K562 (cell line): ENCODE measurements around the gene NXT1. TPM values are rescaled to one million over a fixed set of nuclear protein-coding genes. Genes with fewer than 3 reads are reported as not detected.

ENCODE experiments used
- BACH1 ChIP-seq: fragments of 200-800 bp; sonication (Bioruptor generic); IDR thresholded peaks from 2 replicates; pipeline ENCODE4 v1.6.1; 2016; ENCODE audit warnings: missing genetic modification characterization, missing compliant biosample characterization
- CTBP1 ChIP-seq: fragments of 450-650 bp; IDR thresholded peaks from 2 replicates; pipeline ENCODE4 v1.6.1; 2016; ENCODE audit warnings: borderline replicate concordance
- DPF2 ChIP-seq: fragments of 450-650 bp; IDR thresholded peaks from 2 replicates; pipeline ENCODE4 v1.6.1; 2016
- HMGXB4 ChIP-seq: sonication (generic); formaldehyde crosslinking; IDR thresholded peaks from 2 replicates; pipeline ENCODE4 v1.8.1; 2023; ENCODE audit warnings: mild to moderate bottlenecking, missing genetic modification reagents
- MBD2 ChIP-seq: sonication (generic); IDR thresholded peaks from 2 replicates; pipeline ENCODE4 v1.6.1; 2016; ENCODE audit warnings: low read depth, borderline replicate concordance
- MTA3 ChIP-seq: fragments of 450-650 bp; formaldehyde crosslinking; IDR thresholded peaks from 2 replicates; pipeline ENCODE4 v1.6.1; 2017; ENCODE audit warnings: mild to moderate bottlenecking, borderline replicate concordance
- NCOR1 ChIP-seq: fragments of 450-650 bp; IDR thresholded peaks from 2 replicates; pipeline ENCODE4 v1.6.1; 2016; ENCODE audit warnings: mild to moderate bottlenecking, moderate library complexity
- RBM25 ChIP-seq: fragments of 200-400 bp; formaldehyde crosslinking; IDR thresholded peaks from 2 replicates; pipeline ENCODE4 v1.6.1; 2018; ENCODE audit warnings: low read length, low read depth, moderate library complexity; ENCODE audit not compliant: severe bottlenecking
- SP1 ChIP-seq: sonication (generic); formaldehyde crosslinking; IDR thresholded peaks from 2 replicates; pipeline ENCODE4 v1.8.1; 2022; ENCODE audit warnings: mild to moderate bottlenecking, missing genetic modification reagents
- TEAD1 ChIP-seq, 2 experiments: fragments of 450-650 bp in 1 of 2; sonication (generic) in 1 of 2; formaldehyde crosslinking; IDR thresholded peaks; 2 replicates each; pipeline versions ENCODE4 v1.4.0 to v1.8.0; 2020 to 2022; ENCODE audit warnings: mild to moderate bottlenecking in 2 of 2, missing genetic modification reagents in 1 of 2
- ZBTB2 ChIP-seq: fragments of 450-650 bp; IDR thresholded peaks from 2 replicates; pipeline ENCODE4 v1.6.1; 2016; ENCODE audit warnings: antibody characterized with exemption
- ZNF407 ChIP-seq: fragments of 450-650 bp; IDR thresholded peaks from 2 replicates; pipeline ENCODE4 v1.6.1; 2016; ENCODE audit warnings: low read depth
- ZNF445 ChIP-seq: fragments of 250-450 bp; sonication (Bioruptor Pico); IDR thresholded peaks from 2 replicates; pipeline ENCODE4 v1.4.0; 2020; ENCODE audit warnings: low read depth, mild to moderate bottlenecking, moderate library complexity
- ZNF766 ChIP-seq: fragments of 200-800 bp; sonication (Bioruptor generic); conservative IDR thresholded peaks from 2 replicates; pipeline ENCODE4 v1.6.1; 2016; ENCODE audit warnings: missing genetic modification characterization, missing compliant biosample characterization
- polyA plus RNA-seq, 8 experiments: library from polyadenylated mRNA; depleted of rRNA in 4 of 8; stranded (reverse) in 5 of 8; unstranded in 3 of 8; fragments of >200 nt; fragmentation: Nextera tagmentation in 2 of 8; fragmentation: Illumina TruSeq in 1 of 8; extraction: Ambion mirVana in 2 of 8; extraction: Trizol in 1 of 8; gene quantifications; 2 replicates each; pipeline versions ENCODE4 v1.2.1 to v1.2.3, GENCODE V29; 2011 to 2014; ENCODE audit warnings: inconsistent platforms in 1 of 8, missing spikeins in 1 of 8
- total RNA-seq, 7 experiments: library from RNA; depleted of rRNA in 6 of 7; stranded (reverse); fragments of >200 nt in 6 of 7; fragmentation: Illumina TruSeq in 2 of 7; extraction: Trizol in 2 of 7; gene quantifications; 2 replicates each; pipeline versions ENCODE4 v1.2.1 to v1.2.3, GENCODE V29; 2011 to 2021; ENCODE audit warnings: low replicate concordance in 1 of 7

Gene NXT1
- total and polyA plus RNA-seq, 9 of the 15 experiments (the other 6 are each of a cell fraction or from before 2014, with no cell fraction given) = 7.7 to 50.9 (median 35.6) TPM

- TF ChIP-seq ZNF407 (peak; percentile 45; the same call in 1 of the 2 replicates), MBD2 (peak; percentile 86), TEAD1 (CRISPR knock-in tag; IDR thresholded peaks at IDR 0.05) (peak in 1 of 2 experiments; percentile 63; a peak in 1 of 4 replicates), HMGXB4 (CRISPR knock-in tag) (peak; percentile 63; the same call in 1 of the 2 replicates), ZBTB2 (0 out of 2 replicates have a peak, but pooled peaks have one; percentile 17), RBM25 (peak; percentile 78), ZNF445 (CRISPR knock-in tag) (no peak), DPF2 (peak; percentile 13; the same call in 1 of the 2 replicates), ZNF766 (CRISPR knock-in tag) (peak; percentile 33; the same call in 1 of the 2 replicates), BACH1 (peak; percentile 61; the same call in 1 of the 2 replicates), NCOR1 (0 out of 2 replicates have a peak, but pooled peaks have one; percentile 7), CTBP1 (peak; percentile 51; the same call in 1 of the 2 replicates), SP1 (CRISPR knock-in tag) (peak; percentile 95), MTA3 (no peak)
Observed at GRCh38 chr20:23350196-23350903, at the start of gene NXT1 (continued).
